WTC11 (cell line): ENCODE results near the gene MAPT.

Source experiments
- FOXJ3 ChIP-seq: sonication (generic); formaldehyde crosslinking; IDR thresholded peaks from 2 replicates; pipeline ENCODE4 v1.9.0; 2021; ENCODE audit warnings: missing genetic modification reagents, mild to moderate bottlenecking, borderline replicate concordance
- IRF2 ChIP-seq: sonication (generic); formaldehyde crosslinking; IDR thresholded peaks from 2 replicates; pipeline ENCODE4 v1.8.0; 2022; ENCODE audit warnings: low read depth, missing genetic modification reagents, borderline replicate concordance
- JUN ChIP-seq: sonication (generic); formaldehyde crosslinking; IDR thresholded peaks from 2 replicates; pipeline ENCODE4 v1.8.0; 2023; ENCODE audit warnings: mild to moderate bottlenecking, missing genetic modification reagents
- NR1H2 ChIP-seq: sonication (generic); formaldehyde crosslinking; IDR thresholded peaks from 2 replicates; pipeline ENCODE4 v1.9.0; 2021; ENCODE audit warnings: mild to moderate bottlenecking, moderate library complexity, missing genetic modification reagents
- TCF7 ChIP-seq: sonication (generic); formaldehyde crosslinking; IDR thresholded peaks from 2 replicates; pipeline ENCODE4 v1.8.0; 2022; ENCODE audit warnings: mild to moderate bottlenecking, low read depth, missing genetic modification reagents, moderate library complexity
- TEAD4 ChIP-seq: sonication (generic); formaldehyde crosslinking; IDR thresholded peaks from 2 replicates; pipeline ENCODE4 v1.8.0; 2022; ENCODE audit warnings: mild to moderate bottlenecking, missing genetic modification reagents
- ZNF263 ChIP-seq: sonication (generic); formaldehyde crosslinking; IDR thresholded peaks from 2 replicates; pipeline ENCODE4 v1.8.1; 2022; ENCODE audit warnings: low read depth, mild to moderate bottlenecking, moderate library complexity, missing genetic modification reagents
- TF ChIP-seq, protein P1 (sequence below): sonication (generic); formaldehyde crosslinking; IDR thresholded peaks from 2 replicates; pipeline ENCODE4 v1.8.1; 2023; ENCODE audit warnings: mild to moderate bottlenecking, missing genetic modification reagents, borderline replicate concordance
- TF ChIP-seq, protein P2 (sequence below): fragments of 200-600 bp; IDR thresholded peaks from 2 replicates; pipeline ENCODE4 v1.8.0; 2022; ENCODE audit warnings: antibody characterized with exemption
- TF ChIP-seq, protein P3 (sequence below): sonication (generic); formaldehyde crosslinking; IDR thresholded peaks from 2 replicates; pipeline ENCODE4 v1.8.1; 2023; ENCODE audit warnings: mild to moderate bottlenecking, missing genetic modification reagents, moderate library complexity
- TF ChIP-seq, protein P4 (sequence below): sonication (generic); formaldehyde crosslinking; IDR thresholded peaks from 2 replicates; pipeline ENCODE4 v1.8.0; 2022; ENCODE audit warnings: missing genetic modification reagents
- TF ChIP-seq, protein P5 (sequence below): sonication (generic); formaldehyde crosslinking; IDR thresholded peaks from 2 replicates; pipeline ENCODE4 v1.8.0; 2022; ENCODE audit warnings: mild to moderate bottlenecking, missing genetic modification reagents
- TF ChIP-seq, protein P6 (sequence below): sonication (generic); formaldehyde crosslinking; IDR thresholded peaks from 2 replicates; pipeline ENCODE4 v1.8.0; 2022; ENCODE audit warnings: mild to moderate bottlenecking, missing genetic modification reagents
- TF ChIP-seq, protein P7 (sequence below): sonication (generic); formaldehyde crosslinking; IDR thresholded peaks from 2 replicates; pipeline ENCODE4 v1.8.0; 2022; ENCODE audit warnings: mild to moderate bottlenecking, missing genetic modification reagents

DNA sequence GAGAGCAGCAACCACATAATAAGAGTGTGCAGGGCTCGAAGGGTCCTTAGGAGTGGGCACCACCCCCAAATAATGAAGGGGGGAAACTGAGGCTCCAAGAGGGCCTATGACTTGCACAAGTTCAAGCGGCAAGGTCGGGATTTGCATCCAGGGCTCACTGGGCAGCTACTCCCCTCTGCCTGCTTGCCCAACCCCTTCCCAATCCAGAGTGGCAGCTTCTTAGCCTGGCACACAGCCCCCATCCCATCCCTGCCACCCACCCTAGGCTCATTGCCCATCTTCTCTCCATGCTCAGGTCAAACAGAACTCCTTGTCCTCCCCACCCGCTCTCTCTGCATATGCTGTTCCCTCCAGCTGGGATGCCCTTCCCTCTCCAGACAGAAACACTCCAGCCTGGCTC lies 47.3 kb upstream of the MAPT start:
- TF ChIP-seq TEAD4 (CRISPR knock-in tag) (no peak), ZNF263 (no peak), TCF7 (CRISPR knock-in tag) (no peak), IRF2 (CRISPR knock-in tag) (no peak), NR1H2 (CRISPR knock-in tag) (no peak), FOXJ3 (CRISPR knock-in tag) (no peak), JUN (no peak)
- TF ChIP-seq, protein P1, sequence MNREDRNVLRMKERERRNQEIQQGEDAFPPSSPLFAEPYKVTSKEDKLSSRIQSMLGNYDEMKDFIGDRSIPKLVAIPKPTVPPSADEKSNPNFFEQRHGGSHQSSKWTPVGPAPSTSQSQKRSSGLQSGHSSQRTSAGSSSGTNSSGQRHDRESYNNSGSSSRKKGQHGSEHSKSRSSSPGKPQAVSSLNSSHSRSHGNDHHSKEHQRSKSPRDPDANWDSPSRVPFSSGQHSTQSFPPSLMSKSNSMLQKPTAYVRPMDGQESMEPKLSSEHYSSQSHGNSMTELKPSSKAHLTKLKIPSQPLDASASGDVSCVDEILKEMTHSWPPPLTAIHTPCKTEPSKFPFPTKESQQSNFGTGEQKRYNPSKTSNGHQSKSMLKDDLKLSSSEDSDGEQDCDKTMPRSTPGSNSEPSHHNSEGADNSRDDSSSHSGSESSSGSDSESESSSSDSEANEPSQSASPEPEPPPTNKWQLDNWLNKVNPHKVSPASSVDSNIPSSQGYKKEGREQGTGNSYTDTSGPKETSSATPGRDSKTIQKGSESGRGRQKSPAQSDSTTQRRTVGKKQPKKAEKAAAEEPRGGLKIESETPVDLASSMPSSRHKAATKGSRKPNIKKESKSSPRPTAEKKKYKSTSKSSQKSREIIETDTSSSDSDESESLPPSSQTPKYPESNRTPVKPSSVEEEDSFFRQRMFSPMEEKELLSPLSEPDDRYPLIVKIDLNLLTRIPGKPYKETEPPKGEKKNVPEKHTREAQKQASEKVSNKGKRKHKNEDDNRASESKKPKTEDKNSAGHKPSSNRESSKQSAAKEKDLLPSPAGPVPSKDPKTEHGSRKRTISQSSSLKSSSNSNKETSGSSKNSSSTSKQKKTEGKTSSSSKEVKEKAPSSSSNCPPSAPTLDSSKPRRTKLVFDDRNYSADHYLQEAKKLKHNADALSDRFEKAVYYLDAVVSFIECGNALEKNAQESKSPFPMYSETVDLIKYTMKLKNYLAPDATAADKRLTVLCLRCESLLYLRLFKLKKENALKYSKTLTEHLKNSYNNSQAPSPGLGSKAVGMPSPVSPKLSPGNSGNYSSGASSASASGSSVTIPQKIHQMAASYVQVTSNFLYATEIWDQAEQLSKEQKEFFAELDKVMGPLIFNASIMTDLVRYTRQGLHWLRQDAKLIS (CRISPR knock-in tag): no peak
- TF ChIP-seq, protein P2, sequence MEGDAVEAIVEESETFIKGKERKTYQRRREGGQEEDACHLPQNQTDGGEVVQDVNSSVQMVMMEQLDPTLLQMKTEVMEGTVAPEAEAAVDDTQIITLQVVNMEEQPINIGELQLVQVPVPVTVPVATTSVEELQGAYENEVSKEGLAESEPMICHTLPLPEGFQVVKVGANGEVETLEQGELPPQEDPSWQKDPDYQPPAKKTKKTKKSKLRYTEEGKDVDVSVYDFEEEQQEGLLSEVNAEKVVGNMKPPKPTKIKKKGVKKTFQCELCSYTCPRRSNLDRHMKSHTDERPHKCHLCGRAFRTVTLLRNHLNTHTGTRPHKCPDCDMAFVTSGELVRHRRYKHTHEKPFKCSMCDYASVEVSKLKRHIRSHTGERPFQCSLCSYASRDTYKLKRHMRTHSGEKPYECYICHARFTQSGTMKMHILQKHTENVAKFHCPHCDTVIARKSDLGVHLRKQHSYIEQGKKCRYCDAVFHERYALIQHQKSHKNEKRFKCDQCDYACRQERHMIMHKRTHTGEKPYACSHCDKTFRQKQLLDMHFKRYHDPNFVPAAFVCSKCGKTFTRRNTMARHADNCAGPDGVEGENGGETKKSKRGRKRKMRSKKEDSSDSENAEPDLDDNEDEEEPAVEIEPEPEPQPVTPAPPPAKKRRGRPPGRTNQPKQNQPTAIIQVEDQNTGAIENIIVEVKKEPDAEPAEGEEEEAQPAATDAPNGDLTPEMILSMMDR: no peak
- TF ChIP-seq, protein P3, sequence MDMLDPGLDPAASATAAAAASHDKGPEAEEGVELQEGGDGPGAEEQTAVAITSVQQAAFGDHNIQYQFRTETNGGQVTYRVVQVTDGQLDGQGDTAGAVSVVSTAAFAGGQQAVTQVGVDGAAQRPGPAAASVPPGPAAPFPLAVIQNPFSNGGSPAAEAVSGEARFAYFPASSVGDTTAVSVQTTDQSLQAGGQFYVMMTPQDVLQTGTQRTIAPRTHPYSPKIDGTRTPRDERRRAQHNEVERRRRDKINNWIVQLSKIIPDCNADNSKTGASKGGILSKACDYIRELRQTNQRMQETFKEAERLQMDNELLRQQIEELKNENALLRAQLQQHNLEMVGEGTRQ: no peak
- TF ChIP-seq, protein P4, sequence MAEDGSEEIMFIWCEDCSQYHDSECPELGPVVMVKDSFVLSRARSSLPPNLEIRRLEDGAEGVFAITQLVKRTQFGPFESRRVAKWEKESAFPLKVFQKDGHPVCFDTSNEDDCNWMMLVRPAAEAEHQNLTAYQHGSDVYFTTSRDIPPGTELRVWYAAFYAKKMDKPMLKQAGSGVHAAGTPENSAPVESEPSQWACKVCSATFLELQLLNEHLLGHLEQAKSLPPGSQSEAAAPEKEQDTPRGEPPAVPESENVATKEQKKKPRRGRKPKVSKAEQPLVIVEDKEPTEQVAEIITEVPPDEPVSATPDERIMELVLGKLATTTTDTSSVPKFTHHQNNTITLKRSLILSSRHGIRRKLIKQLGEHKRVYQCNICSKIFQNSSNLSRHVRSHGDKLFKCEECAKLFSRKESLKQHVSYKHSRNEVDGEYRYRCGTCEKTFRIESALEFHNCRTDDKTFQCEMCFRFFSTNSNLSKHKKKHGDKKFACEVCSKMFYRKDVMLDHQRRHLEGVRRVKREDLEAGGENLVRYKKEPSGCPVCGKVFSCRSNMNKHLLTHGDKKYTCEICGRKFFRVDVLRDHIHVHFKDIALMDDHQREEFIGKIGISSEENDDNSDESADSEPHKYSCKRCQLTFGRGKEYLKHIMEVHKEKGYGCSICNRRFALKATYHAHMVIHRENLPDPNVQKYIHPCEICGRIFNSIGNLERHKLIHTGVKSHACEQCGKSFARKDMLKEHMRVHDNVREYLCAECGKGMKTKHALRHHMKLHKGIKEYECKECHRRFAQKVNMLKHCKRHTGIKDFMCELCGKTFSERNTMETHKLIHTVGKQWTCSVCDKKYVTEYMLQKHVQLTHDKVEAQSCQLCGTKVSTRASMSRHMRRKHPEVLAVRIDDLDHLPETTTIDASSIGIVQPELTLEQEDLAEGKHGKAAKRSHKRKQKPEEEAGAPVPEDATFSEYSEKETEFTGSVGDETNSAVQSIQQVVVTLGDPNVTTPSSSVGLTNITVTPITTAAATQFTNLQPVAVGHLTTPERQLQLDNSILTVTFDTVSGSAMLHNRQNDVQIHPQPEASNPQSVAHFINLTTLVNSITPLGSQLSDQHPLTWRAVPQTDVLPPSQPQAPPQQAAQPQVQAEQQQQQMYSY: no peak
- TF ChIP-seq, protein P5, sequence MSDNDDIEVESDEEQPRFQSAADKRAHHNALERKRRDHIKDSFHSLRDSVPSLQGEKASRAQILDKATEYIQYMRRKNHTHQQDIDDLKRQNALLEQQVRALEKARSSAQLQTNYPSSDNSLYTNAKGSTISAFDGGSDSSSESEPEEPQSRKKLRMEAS (CRISPR knock-in tag): no peak
- TF ChIP-seq, protein P6, sequence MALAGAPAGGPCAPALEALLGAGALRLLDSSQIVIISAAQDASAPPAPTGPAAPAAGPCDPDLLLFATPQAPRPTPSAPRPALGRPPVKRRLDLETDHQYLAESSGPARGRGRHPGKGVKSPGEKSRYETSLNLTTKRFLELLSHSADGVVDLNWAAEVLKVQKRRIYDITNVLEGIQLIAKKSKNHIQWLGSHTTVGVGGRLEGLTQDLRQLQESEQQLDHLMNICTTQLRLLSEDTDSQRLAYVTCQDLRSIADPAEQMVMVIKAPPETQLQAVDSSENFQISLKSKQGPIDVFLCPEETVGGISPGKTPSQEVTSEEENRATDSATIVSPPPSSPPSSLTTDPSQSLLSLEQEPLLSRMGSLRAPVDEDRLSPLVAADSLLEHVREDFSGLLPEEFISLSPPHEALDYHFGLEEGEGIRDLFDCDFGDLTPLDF (CRISPR knock-in tag): no peak
- TF ChIP-seq, protein P7, sequence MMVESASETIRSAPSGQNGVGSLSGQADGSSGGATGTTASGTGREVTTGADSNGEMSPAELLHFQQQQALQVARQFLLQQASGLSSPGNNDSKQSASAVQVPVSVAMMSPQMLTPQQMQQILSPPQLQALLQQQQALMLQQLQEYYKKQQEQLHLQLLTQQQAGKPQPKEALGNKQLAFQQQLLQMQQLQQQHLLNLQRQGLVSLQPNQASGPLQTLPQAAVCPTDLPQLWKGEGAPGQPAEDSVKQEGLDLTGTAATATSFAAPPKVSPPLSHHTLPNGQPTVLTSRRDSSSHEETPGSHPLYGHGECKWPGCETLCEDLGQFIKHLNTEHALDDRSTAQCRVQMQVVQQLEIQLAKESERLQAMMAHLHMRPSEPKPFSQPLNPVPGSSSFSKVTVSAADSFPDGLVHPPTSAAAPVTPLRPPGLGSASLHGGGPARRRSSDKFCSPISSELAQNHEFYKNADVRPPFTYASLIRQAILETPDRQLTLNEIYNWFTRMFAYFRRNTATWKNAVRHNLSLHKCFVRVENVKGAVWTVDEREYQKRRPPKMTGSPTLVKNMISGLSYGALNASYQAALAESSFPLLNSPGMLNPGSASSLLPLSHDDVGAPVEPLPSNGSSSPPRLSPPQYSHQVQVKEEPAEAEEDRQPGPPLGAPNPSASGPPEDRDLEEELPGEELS (CRISPR knock-in tag): no peak
